ENCODE results near the gene KPNA6.

Gene KPNA6

DNA sequence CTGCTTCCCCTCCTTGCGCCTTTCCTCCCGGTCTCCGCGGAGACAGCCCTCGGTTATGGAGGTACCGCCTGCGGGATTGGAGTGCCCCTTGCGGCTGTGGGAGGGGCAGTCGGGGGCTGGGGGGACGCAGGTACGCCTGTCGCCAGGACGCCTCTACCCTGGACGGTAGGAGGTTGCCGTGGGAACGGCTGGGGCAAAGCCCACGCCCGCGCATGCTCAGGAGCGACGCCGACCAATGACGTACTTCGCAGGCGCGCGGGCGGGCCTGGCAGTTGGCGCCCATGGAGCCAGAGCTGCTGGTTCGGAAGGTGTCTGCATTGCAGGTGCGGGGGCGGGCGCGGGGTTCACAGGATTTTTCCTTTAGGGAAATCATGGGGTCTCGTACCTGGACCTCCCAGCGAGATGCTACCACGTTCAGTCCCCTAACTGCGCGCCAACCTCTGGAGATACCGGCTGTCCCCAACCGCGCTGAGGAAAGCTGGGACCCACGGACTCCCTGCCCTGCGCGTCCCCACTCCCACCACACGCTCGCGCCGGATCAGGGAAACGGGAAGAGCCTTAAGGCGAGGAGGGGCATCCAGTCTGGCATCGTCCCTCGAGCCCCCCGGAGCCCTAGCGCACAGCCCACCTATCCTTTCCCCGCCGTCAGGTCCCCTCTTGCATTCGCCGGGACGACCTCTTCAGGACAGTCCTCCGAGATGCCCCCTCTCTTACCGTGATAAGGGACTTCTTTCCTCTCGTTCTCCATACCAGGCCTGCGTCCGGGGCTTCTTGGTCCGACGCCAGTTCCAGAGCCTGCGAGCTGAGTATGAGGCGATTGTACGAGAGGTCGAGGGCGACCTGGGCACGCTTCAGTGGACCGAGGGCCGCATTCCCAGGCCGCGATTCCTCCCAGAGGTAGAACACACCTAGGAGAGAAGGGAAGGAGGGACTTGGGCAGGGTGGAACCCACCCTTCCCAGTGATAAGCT is 97.8 kb downstream of the KPNA6 start, which contains the start of gene IQCC:
Gene IQCC (plus strand): TSS at position 271 of the 970 bp plus-strand sequence. CDS start 11 bp downstream, at position 282.
- TF ChIP-seq GATA3 (IDR thresholded peaks at IDR 0.05; ENCODE audit: low read depth, low read length) = no peak
- TF ChIP-seq GATA2 (IDR thresholded peaks at IDR 0.05; ENCODE audit: low read depth, low read length) = no peak

DNA sequence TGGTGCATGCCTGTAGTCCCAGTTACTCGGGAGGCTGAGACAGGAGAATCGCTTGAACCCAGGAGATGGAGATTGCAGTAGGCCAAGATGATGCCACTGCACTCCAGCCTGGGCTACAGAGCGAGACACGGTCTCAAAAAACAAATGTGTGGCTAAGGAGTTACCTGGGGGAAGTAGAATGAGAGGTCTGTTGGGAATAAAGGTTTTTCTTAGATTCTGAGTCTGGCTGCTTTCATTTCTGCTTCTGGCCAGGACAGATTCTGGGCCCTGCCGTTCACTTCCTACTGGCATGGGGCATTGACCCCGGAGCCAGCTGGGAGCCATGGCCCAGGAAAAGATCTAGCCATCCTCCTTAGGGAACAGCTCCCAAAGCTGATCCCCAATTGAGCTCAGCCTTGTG is 100.6 kb downstream of the KPNA6 start:
- TF ChIP-seq GATA3 (IDR thresholded peaks at IDR 0.05; ENCODE audit: low read depth, low read length) (no peak), GATA2 (IDR thresholded peaks at IDR 0.05; ENCODE audit: low read depth, low read length) (no peak)

DNA sequence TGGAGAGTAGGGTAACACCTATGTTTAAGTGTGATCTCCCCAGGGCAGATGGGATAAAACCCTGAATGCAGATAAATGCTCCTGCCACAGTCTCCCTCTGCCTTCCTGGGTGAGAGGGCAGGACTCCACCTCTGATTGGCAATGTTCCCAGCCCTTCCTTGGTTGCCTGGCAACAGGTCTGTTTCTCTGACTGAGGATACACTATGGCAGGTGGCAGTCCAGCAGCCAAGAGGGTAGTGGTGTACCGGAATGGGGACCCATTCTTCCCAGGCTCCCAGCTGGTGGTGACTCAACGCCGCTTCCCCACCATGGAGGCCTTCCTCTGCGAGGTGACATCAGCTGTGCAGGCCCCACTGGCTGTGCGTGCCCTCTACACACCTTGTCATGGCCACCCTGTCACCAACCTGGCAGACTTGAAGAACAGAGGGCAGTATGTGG is 101.1 kb downstream of the KPNA6 start, which contains the start of gene DCDC2B:
Gene DCDC2B (plus strand): TSS at position 199 of the 438 bp plus-strand sequence. CDS start 5 bp downstream, at position 204.
- TF ChIP-seq GATA2 (IDR thresholded peaks at IDR 0.05; ENCODE audit: low read depth, low read length) = no peak
- TF ChIP-seq GATA3 (IDR thresholded peaks at IDR 0.05; ENCODE audit: low read depth, low read length) = no peak

DNA sequence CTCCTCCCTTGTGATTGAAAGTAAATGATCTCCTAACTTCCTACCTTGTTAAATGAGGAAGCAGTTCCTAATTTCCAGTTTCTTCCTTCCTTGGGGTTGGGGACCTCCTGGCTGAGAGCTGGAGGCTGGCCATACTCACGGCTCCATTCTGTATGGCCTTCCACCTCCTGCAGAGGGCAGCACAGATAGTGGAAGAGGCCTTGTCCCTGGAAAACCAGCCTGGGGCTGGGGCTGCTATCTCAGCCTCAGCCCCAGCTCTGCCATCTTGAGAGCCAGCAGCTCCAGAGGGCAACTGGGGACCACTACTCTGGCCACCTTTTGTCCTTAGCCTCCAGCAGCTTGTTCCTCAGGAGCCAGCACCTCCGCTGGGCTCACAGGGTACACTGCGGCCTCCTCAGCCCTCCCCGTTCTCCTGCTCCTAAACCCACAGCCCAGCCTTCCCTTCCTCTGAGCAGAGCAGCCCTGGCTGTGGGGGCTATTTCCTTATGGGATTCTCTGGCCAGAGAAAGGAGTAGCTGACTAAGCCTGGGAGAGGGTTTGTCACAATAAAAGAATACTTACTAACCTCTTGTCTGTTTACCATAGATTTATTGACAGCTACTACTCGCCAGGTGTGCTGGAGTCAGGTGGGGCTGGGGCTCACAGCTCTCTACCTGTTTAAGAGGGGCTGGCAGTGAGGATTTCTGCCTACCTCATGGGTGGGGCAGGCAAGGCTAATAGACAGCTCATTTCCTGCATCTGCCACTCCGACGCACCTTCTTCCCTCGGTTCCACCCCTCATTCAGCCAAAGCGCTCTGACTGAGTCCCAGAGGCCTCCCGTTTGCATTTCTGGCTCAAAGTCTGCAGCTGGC is 108.0 kb downstream of the KPNA6 start:
- TF ChIP-seq GATA3 (IDR thresholded peaks at IDR 0.05; ENCODE audit: low read depth, low read length) (no peak), GATA2 (IDR thresholded peaks at IDR 0.05; ENCODE audit: low read depth, low read length) (no peak)

DNA sequence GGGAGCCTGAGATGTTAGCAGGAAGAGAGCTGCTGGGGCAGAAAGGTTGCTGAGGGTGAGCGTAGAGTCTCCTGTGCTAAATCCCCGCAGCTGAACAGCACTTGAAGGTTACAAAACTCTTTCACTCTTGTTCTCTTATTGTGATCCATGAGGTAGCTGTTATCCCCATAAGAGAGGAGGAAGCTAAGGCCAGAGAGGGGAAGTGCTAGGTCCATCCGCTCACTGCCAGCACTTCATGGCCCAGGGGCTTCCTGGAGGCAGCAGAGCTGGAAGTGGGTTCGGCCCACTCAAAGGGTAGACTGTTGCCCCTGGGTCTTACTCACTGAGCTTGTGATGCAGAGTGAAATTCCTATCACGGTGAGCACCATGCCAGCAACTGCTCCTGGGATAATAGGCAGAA is 108.7 kb downstream of the KPNA6 start:
- TF ChIP-seq GATA2 (IDR thresholded peaks at IDR 0.05; ENCODE audit: low read depth, low read length) (no peak), GATA3 (IDR thresholded peaks at IDR 0.05; ENCODE audit: low read depth, low read length) (no peak)

DNA sequence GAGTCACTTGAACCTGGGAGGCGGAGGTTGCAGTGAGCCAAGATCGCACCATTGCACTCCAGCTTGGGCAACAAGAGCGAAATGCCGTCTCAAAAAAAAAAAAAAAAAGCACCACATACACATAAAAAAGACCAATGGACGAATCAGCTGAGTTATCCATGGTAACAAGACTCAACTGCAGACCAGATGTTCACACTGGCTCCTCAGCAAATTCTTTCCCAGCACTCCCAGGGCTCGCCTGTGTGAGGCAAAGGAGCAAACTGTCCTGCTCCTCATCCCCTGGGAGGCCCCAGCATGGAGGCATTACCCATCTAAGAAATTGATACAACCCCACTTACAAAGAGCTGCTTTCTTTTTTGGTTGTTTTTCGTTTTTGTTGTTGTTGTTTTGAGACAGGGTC is 111.2 kb downstream of the KPNA6 start:
- TF ChIP-seq GATA2 (IDR thresholded peaks at IDR 0.05; ENCODE audit: low read depth, low read length) (no peak), GATA3 (IDR thresholded peaks at IDR 0.05; ENCODE audit: low read depth, low read length) (no peak)

DNA sequence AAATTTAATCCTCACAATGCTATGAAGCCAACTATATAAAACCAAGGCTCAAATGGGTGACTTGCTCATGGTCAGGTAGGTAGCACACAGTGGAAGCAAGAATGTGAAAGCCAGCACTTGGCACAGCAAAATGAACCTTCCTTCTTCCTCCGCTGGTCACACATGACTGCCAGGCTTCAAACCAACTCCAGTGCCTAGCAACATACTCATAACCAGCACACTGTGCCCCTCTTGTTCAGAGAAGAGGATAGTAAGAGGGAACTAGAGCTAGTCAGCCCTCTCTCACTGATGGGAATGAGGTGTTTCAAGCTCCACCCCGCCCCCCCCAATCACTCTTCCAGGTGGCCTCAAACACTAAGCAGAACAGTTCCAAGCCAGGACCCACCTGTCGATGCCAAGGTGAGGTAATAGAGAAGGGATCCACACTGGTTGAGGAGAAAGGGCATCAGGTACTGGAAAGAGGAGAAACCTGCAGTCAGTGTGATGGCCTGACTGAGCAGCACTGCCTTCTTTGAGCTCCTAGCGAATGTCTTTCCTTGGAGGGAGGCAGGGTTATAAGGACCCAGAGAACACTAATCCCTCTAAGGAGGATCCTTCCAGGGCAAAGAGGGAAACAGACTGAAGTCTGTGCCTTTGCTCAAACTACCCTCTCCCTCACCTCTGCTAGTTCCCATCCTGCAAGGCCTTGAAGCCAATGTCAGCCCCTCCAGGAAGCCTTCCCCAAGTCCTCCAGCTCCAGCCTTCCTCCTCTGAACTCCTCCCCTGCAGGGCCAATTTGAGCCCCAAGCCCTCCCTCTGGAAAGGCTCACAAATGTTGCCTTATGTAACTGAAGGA is 113.1 kb downstream of the KPNA6 start:
- TF ChIP-seq GATA3 (IDR thresholded peaks at IDR 0.05; ENCODE audit: low read depth, low read length) = no peak
- TF ChIP-seq GATA2 (IDR thresholded peaks at IDR 0.05; ENCODE audit: low read depth, low read length) = no peak

DNA sequence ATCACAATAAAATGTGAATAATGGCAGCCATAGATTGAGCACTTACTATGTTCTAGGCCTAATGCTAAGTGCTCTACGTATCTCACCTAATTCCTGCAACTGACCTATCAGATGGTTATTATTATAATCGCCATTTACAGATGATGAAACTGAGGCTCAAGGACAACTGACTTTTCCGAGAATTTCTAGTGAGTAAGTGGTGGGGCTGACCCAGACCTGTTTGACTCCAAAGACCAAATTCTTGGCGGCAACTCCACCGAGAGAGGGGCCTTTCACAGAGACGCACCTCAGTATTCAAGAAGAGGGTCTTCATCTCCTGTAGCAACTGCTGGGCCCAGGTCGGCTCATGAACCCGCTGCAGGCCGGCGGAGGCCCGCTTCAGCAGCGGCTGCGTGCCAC is 113.7 kb downstream of the KPNA6 start:
- TF ChIP-seq GATA2 (IDR thresholded peaks at IDR 0.05; ENCODE audit: low read depth, low read length) = no peak
- TF ChIP-seq GATA3 (IDR thresholded peaks at IDR 0.05; ENCODE audit: low read depth, low read length) = no peak

DNA sequence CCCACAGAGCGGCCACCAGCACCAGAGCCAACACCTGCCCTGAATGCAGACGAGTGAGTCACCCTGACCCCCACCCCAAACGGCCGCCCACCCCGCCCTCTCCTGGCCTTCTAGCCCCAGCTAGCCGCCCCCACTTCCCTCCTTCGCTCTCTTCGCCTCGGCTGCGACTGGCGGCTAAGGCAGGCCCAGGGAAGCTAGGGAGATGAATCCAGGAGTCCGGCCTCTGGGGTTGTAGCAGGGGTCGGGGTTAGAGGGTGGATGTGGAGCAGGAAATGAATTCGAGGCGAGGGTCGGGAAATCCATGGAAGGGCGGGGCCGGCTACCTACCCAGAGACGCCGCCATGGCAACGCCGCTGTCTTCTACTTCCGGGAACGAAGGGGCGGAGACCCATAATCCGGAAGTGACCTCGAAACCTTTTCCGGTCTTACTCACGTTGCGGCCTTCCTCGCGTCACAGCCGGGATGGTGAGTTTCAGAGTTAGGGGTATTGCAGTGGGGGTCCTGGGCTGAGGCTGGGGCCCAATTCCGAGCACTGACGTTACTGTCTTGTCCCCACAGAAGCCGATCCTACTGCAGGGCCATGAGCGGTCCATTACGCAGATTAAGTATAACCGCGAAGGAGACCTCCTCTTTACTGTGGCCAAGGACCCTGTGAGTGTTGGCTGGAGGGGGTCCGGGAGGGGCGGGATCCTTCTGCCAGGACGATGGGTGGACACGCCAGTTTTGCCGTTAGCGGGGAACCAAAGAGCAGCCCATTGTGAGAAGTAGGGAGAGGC is 114.3 kb downstream of the KPNA6 start, which contains the start of the genes EIF3I and TMEM234:
Gene EIF3I (plus strand): TSS at position 428 of the 776 bp plus-strand sequence. CDS start 35 bp downstream, at position 463.
Gene TMEM234 (minus strand): TSS at position 374 of the 776 bp plus-strand sequence. CDS start 31 bp downstream, at position 343.
- TF ChIP-seq GATA2 (IDR thresholded peaks at IDR 0.05; ENCODE audit: low read depth, low read length) (no peak), GATA3 (IDR thresholded peaks at IDR 0.05; ENCODE audit: low read depth, low read length) (no peak)

DNA sequence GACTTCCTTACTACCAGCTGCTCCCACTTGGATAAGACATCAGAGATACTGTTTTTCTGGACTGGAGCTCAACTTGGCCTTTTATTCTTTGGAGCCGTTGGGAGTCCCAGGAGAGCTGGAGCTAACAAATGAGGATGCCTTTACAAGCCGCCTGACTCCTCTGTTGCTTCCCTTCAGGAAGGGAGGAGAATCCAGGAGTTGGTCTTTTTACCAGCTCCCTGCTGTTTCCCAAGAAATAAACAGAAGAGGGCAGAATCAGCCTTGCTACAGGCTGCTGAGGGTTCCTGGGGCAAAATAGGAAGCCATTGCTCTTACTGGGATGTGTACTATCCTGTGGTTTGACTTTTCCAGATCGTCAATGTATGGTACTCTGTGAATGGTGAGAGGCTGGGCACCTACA is 115.8 kb downstream of the KPNA6 start:
- TF ChIP-seq GATA3 (IDR thresholded peaks at IDR 0.05; ENCODE audit: low read depth, low read length) = no peak
- no peak for TF ChIP-seq GATA2 (IDR thresholded peaks at IDR 0.05; ENCODE audit: low read depth, low read length)

DNA sequence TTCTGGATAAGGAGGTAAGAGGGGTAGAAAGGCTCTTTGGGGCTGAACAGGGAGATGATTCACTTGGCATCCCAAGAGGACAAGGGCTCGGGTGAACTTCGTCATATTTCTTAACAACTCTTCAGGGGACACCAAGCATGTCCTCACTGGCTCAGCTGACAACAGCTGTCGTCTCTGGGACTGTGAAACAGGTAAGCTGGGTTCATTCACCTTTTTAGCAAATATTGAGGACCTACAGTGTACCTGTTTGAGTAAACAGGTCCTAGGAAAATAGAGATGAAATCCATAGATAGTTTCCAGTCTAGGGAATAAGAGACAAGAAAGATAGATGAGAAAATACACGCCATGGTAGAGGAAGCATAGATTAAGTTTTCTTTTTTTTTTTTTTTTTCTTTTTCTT is 116.4 kb downstream of the KPNA6 start:
- no peak for TF ChIP-seq GATA3 (IDR thresholded peaks at IDR 0.05; ENCODE audit: low read depth, low read length)

All from SH-SY5Y (cell line).